ENCODE results near the gene SCT.

Gene SCT

GRCh38 chr11:643366-643765, 16.4 kb upstream of the SCT start:
- Histone ChIP-seq H3K4me3 (ENCODE audit: extremely low read depth, insufficient read depth, low read length, poor library complexity, severe bottlenecking) (no peak overlapping the region), H3K36me3 (ENCODE audit: control insufficient read depth, insufficient read depth, low read length) (peaks cover 31% of the 10 kb centered on the region), H3K27ac (ENCODE audit: low read depth, low read length, severe bottlenecking) (no peak overlapping the region), H3K4me1 (ENCODE audit: control insufficient read depth, insufficient read depth, low read length, poor library complexity, severe bottlenecking) (peaks cover 8% of the 10 kb centered on the region), H3K9me3 (ENCODE audit: control insufficient read depth, low read length) (no peaks in the 10 kb centered on the region)
- WGBS, 2 experiments (ENCODE audit: insufficient coverage in 2 of 2) = 97 to 100% methylated on average over 7 to 9 of the region's 9 CpGs

- Histone ChIP-seq H3K27ac (ENCODE audit: low read depth, low read length, severe bottlenecking) (no peak overlapping the region), H3K4me3 (ENCODE audit: extremely low read depth, insufficient read depth, low read length, poor library complexity, severe bottlenecking) (no peak overlapping the region), H3K4me1 (ENCODE audit: control insufficient read depth, insufficient read depth, low read length, poor library complexity, severe bottlenecking) (peaks cover 15% of the 10 kb centered on the region), H3K9me3 (ENCODE audit: control insufficient read depth, low read length) (no peaks in the 10 kb centered on the region), H3K36me3 (ENCODE audit: control insufficient read depth, insufficient read depth, low read length) (peaks cover 23% of the 10 kb centered on the region)
- WGBS, 2 experiments (ENCODE audit: insufficient coverage in 2 of 2) = 95% methylated on average over 14 to 18 of the region's 19 CpGs
Measured at GRCh38 chr11:641806-642370, 14.9 kb upstream of the SCT start.

- Histone ChIP-seq H3K4me1 (ENCODE audit: control insufficient read depth, insufficient read depth, low read length, poor library complexity, severe bottlenecking) (peaks cover 15% of the 10 kb centered on the region), H3K36me3 (ENCODE audit: control insufficient read depth, insufficient read depth, low read length) (peaks cover 11% of the 10 kb centered on the region), H3K27ac (ENCODE audit: low read depth, low read length, severe bottlenecking) (no peak overlapping the region), H3K4me3 (ENCODE audit: extremely low read depth, insufficient read depth, low read length, poor library complexity, severe bottlenecking) (no peak overlapping the region), H3K9me3 (ENCODE audit: control insufficient read depth, low read length) (no peaks in the 10 kb centered on the region)
- 34 to 47% methylated on average over 21 to 23 of the region's 69 CpGs for WGBS, 2 experiments (ENCODE audit: insufficient coverage in 2 of 2)
Measured at GRCh38 chr11:640021-640706, 13.2 kb upstream of the SCT start.

- Histone ChIP-seq H3K9me3 (ENCODE audit: control insufficient read depth, low read length) (no peaks in the 10 kb centered on the region), H3K4me1 (ENCODE audit: control insufficient read depth, insufficient read depth, low read length, poor library complexity, severe bottlenecking) (peaks cover 15% of the 10 kb centered on the region), H3K36me3 (ENCODE audit: control insufficient read depth, insufficient read depth, low read length) (peaks cover 11% of the 10 kb centered on the region), H3K4me3 (ENCODE audit: extremely low read depth, insufficient read depth, low read length, poor library complexity, severe bottlenecking) (no peak overlapping the region), H3K27ac (ENCODE audit: low read depth, low read length, severe bottlenecking) (no peak overlapping the region)
- 8 to 10% methylated on average over 58 to 59 of the region's 80 CpGs for WGBS, 2 experiments (ENCODE audit: insufficient coverage in 2 of 2)
Measured at GRCh38 chr11:639332-639955, 12.5 kb upstream of the SCT start.

- peaks cover 4% of the 10 kb centered on the region for H3K36me3 ChIP-seq (ENCODE audit: control insufficient read depth, insufficient read depth, low read length)
- H3K9me3 ChIP-seq (ENCODE audit: control insufficient read depth, low read length) = no peaks in the 10 kb centered on the region
- peak overlapping the region; percentile 45 for H3K27ac ChIP-seq (ENCODE audit: low read depth, low read length, severe bottlenecking)
- no peak overlapping the region for H3K4me3 ChIP-seq (ENCODE audit: extremely low read depth, insufficient read depth, low read length, poor library complexity, severe bottlenecking)
- 6 to 8% methylated on average over 18 to 24 of the region's 28 CpGs for WGBS, 2 experiments (ENCODE audit: insufficient coverage in 2 of 2)
- peaks cover 15% of the 10 kb centered on the region for H3K4me1 ChIP-seq (ENCODE audit: control insufficient read depth, insufficient read depth, low read length, poor library complexity, severe bottlenecking)
Measured at GRCh38 chr11:638631-639331, 11.8 kb upstream of the SCT start.

- Histone ChIP-seq H3K36me3 (ENCODE audit: control insufficient read depth, insufficient read depth, low read length) (no peaks in the 10 kb centered on the region), H3K9me3 (ENCODE audit: control insufficient read depth, low read length) (no peaks in the 10 kb centered on the region), H3K4me1 (ENCODE audit: control insufficient read depth, insufficient read depth, low read length, poor library complexity, severe bottlenecking) (peaks cover 15% of the 10 kb centered on the region), H3K27ac (ENCODE audit: low read depth, low read length, severe bottlenecking) (no peak overlapping the region), H3K4me3 (ENCODE audit: extremely low read depth, insufficient read depth, low read length, poor library complexity, severe bottlenecking) (peak overlapping the region; percentile 11)
- WGBS, 2 experiments (ENCODE audit: insufficient coverage in 2 of 2) = 5 to 7% methylated on average over 45 to 52 of the region's 55 CpGs
Measured at GRCh38 chr11:637593-638521, 10.9 kb upstream of the SCT start.

- Histone ChIP-seq H3K9me3 (ENCODE audit: control insufficient read depth, low read length) (no peaks in the 10 kb centered on the region), H3K27ac (ENCODE audit: low read depth, low read length, severe bottlenecking) (no peak overlapping the region), H3K4me1 (ENCODE audit: control insufficient read depth, insufficient read depth, low read length, poor library complexity, severe bottlenecking) (peaks cover 15% of the 10 kb centered on the region), H3K4me3 (ENCODE audit: extremely low read depth, insufficient read depth, low read length, poor library complexity, severe bottlenecking) (peak overlapping the region; percentile 11), H3K36me3 (ENCODE audit: control insufficient read depth, insufficient read depth, low read length) (no peaks in the 10 kb centered on the region)
- WGBS, 2 experiments (ENCODE audit: insufficient coverage in 2 of 2) = 2% methylated on average over 34 of the region's 34 CpGs
Measured at GRCh38 chr11:637333-637592, 10.3 kb upstream of the SCT start.

- Histone ChIP-seq H3K4me1 (ENCODE audit: control insufficient read depth, insufficient read depth, low read length, poor library complexity, severe bottlenecking) (peaks cover 15% of the 10 kb centered on the region), H3K9me3 (ENCODE audit: control insufficient read depth, low read length) (no peaks in the 10 kb centered on the region), H3K36me3 (ENCODE audit: control insufficient read depth, insufficient read depth, low read length) (no peaks in the 10 kb centered on the region), H3K27ac (ENCODE audit: low read depth, low read length, severe bottlenecking) (no peak within 1 kb of the TSS), H3K4me3 (ENCODE audit: extremely low read depth, insufficient read depth, low read length, poor library complexity, severe bottlenecking) (peak within 1 kb of the TSS; percentile 11)
- WGBS, 2 experiments (ENCODE audit: insufficient coverage in 2 of 2) = 26 to 28% methylated on average over 35 to 74 of the region's 100 CpGs
Measured at GRCh38 chr11:636511-637332, 9.7 kb upstream of the SCT start, which contains the start of gene DRD4. TSS of gene DRD4 (plus strand) at chr11:637269. CDS start at chr11:637305, 36 bp downstream.

GRCh38 chr11:635945-636510, 9.0 kb upstream of the SCT start:
- 71 to 72% methylated on average over 22 of the region's 22 CpGs for WGBS, 2 experiments (ENCODE audit: insufficient coverage in 2 of 2)
- Histone ChIP-seq H3K27ac (ENCODE audit: low read depth, low read length, severe bottlenecking) (no peak overlapping the region), H3K4me3 (ENCODE audit: extremely low read depth, insufficient read depth, low read length, poor library complexity, severe bottlenecking) (no peak overlapping the region), H3K9me3 (ENCODE audit: control insufficient read depth, low read length) (no peaks in the 10 kb centered on the region), H3K36me3 (ENCODE audit: control insufficient read depth, insufficient read depth, low read length) (no peaks in the 10 kb centered on the region), H3K4me1 (ENCODE audit: control insufficient read depth, insufficient read depth, low read length, poor library complexity, severe bottlenecking) (peaks cover 15% of the 10 kb centered on the region)
